GM19025 (cell line): Measurements from ENCODE around the gene FEN1.

ENCODE experiments used
- ATAC-seq: cut with Tn5 transposase; IDR thresholded peaks from one replicate; pipeline ENCODE4 v1.9.1; 2021; ENCODE audit warnings: mild to moderate bottlenecking, low read depth, moderate library complexity; ENCODE audit not compliant: unreplicated experiment

The FEN1 gene

DNA sequence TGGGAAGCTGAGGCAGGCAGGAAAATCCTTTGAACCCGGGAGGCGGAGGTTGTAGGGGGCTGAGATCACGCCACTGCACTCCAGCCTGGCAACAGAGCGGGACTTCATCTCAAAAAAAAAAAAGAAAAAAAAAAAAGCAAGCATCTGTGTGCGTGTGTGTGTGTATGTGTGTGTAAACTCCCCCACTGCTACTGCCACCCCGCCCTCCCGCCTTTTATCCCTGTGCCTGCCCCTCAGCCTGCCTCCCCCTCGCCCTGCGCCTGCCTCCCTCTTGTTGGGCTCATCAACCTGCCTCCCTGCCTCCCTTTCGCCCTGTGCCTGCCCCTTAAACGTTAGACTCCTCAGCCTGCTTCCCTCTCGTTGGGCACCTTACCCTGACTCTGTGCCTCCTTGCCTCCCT is 18.3 kb upstream of the FEN1 start:
- ATAC-seq = no peak

DNA sequence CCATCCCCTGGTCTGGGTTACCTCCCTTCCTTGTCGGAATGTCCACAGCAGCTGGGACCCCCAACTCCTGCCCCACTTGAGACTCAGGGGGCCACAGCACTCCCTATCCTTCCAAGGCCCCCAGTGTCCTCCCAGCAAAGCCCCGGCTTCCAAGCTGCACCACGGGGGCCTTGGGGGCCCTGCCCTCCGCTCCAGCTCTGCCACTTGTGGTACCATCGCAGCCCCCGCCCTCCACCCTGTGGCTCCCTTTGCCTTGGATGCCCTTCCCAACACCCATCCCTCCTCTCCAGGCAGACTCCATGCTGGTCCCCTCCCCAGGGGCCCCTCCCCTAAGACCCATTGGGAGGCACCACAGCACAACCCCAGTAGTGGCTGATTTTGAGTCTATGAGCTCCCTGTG is 17.6 kb upstream of the FEN1 start:
- ATAC-seq = no peak

DNA sequence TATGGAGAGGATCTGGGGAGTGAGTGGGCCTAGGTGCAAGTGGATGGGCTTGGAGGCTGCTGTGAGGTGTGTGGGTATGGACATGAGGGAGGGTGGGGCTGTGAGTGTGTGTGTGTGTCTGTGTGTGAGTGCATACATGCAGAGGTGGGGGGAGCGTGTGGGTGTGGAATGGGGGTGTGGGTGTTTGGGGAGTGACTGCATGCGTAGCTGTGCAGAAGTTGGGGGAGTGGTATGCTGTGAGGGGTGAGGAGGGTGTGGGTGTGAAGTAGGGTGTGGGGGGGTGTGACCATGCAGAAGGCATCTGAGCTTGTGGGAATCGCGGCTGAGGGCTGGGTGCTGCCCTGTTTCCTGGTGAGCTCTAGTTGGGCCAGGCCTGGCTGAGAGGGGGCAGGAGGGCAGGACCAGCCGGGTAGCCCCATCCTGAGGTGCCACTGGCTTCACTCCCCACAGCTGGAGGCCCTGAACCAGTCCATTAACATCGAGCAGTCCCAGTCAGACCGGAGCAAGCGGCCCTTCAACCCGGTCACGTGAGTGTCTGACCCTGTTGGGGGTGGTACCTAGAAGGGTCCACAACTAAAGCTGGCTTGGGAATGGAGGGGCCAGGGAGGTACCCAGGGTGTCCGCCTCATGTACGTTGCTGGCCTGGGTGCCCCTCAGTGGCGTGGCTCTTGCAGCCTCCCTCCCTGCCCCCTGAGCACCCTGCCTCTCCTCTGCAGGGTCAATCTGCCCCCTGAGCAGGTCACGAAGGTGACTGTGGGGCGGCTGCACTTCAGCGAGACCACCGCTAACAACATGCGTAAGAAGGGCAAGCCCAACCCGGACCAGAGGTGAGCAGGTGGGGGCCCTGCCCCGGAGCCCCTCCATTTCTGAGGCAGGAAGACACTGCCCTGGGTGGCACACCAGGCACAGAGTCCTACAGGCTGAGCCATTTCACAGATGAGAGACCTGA is 16.8 kb upstream of the FEN1 start:
- no peak for ATAC-seq

- ATAC-seq = no peak
These were observed 16.1 kb upstream of the FEN1 start for GRCh38 chr11:61776561-61777075.

- no peak for ATAC-seq
These were observed 15.2 kb upstream of the FEN1 start for GRCh38 chr11:61777234-61778090.

- ATAC-seq = no peak
These were observed 14.3 kb upstream of the FEN1 start for GRCh38 chr11:61778357-61778886.

- no peak for ATAC-seq
These were observed 13.6 kb upstream of the FEN1 start for GRCh38 chr11:61778920-61779650.

DNA sequence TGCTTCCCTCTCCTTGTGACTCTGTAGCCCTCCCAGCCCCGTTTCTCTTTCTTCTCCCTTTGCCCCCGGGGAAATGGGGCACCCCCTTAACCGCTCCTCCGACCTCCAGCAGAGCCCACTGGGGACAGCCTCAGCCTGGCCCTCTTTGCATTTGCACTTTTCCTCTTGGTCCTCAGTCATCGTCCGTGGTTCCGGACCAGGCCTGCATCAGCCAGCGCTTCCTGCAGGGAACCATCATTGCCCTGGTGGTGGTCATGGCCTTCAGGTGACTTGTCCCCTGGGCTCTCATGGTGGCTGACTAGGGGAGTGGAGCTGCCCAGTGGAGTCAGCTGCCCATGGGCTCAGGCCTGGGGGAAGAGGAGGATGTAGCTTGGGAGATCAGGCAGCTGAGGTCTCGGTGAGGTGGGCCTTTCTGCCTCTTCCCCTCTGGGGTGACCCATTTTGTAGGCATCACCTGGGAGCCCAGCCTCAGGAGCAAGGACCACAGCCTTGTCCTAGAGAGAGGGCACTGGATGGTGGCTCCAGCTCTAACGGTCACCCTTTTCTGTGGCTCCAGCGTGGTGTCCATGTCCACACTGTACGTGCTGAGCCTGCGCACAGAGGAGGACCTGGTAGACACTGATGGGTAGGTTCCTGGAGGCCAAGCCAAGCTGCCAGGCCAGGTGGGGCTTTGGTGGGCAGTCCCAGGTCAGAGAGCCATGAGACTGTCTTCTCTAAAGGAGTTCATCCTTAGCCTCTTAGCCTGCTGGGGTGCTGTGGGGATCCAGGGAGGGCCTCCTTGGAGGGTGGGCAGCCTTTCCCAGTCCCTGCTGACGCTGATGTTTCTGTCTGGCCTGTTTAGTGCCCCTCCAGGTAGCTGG is 12.8 kb upstream of the FEN1 start:
- ATAC-seq = no peak

DNA sequence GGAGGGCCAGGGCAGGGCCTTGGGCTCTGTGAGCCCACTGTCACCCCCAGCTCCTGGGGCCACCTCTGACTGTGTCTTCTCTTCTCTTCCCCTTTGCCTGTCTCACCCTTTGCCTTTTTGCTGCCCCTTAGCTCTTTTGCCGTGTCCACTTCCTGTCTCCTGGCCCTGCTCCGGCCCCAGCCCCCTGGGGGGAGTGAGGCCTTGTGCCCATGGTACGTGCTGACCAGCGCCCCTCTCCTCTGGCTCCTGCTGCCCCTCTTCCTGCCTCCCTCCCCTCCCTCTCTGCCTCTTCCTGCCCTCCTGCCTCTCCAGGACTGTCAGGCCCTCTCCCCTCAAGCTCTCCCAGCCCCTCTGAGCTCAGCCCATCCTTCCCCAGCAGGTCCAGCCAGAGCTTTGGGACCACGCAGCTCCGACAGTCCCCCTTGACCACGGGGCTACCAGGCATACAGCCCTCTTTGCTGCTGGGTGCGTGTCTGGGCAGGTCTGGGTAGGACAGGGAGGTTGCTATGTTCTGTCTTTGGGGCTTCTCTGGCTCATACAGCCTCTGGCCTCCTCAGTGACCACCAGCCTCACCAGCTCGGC is 12.0 kb upstream of the FEN1 start:
- ATAC-seq = no peak

DNA sequence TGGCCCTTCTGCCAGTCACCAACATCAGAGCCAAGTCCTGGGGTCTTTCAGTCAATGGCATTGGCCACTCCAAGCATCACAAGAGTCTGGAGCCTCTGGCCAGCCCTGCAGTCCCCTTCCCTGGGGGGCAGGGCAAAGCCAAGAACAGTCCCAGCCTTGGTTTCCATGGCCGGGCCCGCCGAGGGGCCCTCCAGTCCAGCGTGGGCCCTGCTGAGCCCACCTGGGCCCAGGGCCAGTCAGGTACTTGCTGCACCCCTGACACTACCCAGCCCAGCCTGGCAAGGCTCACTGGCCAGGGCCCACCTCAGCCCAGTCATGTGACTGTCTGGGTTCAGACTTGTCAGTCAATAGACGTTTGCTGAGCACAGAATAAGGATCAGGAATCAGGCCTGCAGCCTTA is 11.1 kb upstream of the FEN1 start:
- no peak for ATAC-seq

DNA sequence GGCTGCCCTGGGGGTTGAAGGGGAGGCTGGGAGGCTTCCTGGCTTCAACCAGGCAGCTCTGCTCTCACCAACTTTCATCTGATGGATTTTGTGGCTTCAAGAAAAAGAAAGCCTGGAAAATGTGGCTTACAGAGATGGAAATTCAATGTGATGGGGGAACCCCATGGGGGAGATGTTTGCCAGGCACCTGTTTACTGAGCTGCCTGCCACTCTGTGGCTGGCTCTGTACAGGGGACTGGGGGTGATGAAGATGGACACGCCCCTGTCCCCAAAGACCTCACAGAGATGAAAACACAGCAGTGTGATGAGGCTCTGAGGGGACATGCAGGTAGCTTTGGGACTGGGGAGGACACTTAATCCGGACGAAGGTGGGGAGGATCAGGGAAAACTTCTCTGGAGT is 10.4 kb upstream of the FEN1 start:
- ATAC-seq = no peak

- ATAC-seq = no peak
These were observed 9.9 kb upstream of the FEN1 start for GRCh38 chr11:61782841-61783240.

DNA sequence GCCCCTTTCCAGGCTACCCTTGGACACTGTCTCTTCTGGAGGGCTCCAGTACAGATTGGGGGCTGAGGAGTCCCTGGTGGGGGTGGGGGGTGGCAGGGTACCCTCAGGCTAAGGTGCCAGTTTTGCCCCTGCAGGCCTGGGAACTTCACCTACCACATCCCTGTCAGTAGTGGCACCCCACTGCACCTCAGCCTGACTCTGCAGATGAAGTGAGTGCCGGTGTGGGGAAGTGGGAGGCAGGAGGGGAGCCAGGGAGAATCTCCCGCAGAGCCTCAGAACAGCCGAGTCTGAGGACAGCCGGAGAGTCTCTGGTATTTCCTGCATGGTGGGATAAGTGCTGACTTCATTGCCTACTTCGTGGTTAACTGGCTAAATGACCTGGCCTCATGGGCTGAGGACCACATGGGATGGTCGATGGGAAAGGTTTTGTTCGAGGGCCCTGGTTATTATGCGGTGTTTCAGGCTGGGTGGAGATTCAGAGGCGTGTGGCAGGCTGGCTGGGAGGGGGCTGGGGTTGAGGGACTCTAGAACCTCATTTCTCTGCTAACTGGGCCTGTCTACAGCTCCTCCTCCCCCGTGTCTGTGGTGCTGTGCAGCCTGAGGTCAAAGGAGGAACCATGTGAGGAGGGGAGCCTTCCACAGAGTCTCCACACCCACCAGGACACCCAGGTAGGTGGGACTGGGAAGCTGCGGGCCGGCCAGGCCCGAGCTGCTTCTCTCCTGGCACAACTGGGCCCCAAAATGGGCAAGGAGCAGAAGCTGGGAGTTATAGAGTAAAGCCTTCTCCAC is 8.8 kb upstream of the FEN1 start:
- ATAC-seq = no peak

DNA sequence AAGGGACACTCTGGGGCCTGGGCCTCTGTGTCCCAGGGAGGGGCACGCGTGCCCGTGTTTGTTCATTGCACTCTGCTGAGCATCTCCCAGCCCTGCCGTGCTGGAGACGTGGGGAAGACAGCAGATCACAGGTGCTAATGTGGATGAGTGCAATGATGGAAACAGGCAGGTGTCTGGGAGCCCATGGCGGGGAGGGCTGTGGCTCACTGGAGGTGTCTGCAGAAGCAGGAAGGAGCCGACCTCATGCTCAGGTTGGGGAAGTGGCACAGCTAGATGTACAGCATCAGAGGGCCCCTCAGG is 8.3 kb upstream of the FEN1 start:
- ATAC-seq = no peak

DNA sequence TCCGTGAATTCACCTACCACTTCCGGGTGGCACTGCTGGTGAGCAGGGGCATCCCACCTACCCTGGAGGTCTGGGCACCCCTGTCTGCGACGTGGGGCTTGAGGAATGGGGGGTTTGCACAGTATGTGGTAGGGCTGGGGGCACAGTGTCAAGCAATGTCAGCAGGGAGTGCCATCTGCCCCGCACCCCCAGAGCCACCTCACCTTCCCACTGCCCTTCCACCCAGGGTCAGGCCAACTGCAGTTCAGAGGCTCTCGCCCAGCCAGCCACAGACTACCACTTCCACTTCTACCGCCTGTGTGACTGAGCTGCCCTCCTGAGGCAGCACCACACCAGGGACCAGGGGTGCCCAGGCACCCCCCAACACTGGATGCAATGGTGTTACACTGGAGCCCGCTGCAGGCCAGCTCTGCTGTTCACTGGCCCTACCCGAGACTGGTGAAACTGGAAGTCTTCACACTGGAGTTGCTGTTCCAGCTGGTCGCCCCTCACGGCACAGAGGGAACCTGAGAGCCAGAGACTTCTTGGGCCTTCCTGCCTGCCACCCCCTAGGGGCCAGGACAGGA is 6.8 kb upstream of the FEN1 start:
- no peak for ATAC-seq

GRCh38 chr11:61787928-61788491 is 4.7 kb upstream of the FEN1 start:
- no peak for ATAC-seq

GRCh38 chr11:61791737-61792309 is 888 bp upstream of the FEN1 start:
- peak; percentile 17 for ATAC-seq
